ENCODE measurements around the gene CPD. TPM values are rescaled to one million over a fixed set of nuclear protein-coding genes. Genes with fewer than 3 reads are reported as not detected.
A peak's percentile ranks its signal among the peaks of the same experiment; 100 is the strongest.

The CPD gene
- total and polyA plus RNA-seq, 9 of the 15 experiments (the other 6 are each of a cell fraction or from before 2014, with no cell fraction given) = 4.5 to 24.4 (median 20.4) TPM

GRCh38 chr17:30378825-30379302 lies at the start of gene CPD (continued):
- no peak for TF ChIP-seq KDM4B (IDR thresholded peaks at IDR 0.05; ENCODE audit: borderline replicate concordance in 2 of 2, low read depth in 1 of 2)
- no peak for TF ChIP-seq ZNF551 (CRISPR knock-in tag; IDR thresholded peaks at IDR 0.05)
- no peak for TF ChIP-seq CC2D1A (IDR thresholded peaks at IDR 0.05)
- TF ChIP-seq RHOXF2B (CRISPR knock-in tag; conservative IDR thresholded peaks at IDR 0.05) = no peak
- TF ChIP-seq PREB (CRISPR knock-in tag; IDR thresholded peaks at IDR 0.05) = no peak
- no peak for TF ChIP-seq GATAD2B (IDR thresholded peaks at IDR 0.05; ENCODE audit: borderline replicate concordance)
- TF ChIP-seq GABPB2 (CRISPR knock-in tag; conservative IDR thresholded peaks at IDR 0.05) = no peak
- TF ChIP-seq, protein P1, sequence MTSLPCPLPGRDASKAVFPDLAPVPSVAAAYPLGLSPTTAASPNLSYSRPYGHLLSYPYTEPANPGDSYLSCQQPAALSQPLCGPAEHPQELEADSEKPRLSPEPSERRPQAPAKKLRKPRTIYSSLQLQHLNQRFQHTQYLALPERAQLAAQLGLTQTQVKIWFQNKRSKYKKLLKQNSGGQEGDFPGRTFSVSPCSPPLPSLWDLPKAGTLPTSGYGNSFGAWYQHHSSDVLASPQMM (CRISPR knock-in tag; IDR thresholded peaks at IDR 0.05) = no peak
- TF ChIP-seq ETS1 (conservative IDR thresholded peaks at IDR 0.05; ENCODE audit: control insufficient read depth, low read depth, low read length) = 0 out of 2 replicates have a peak, but pooled peaks have one; percentile 21
- TF ChIP-seq ZBTB26 (CRISPR knock-in tag; IDR thresholded peaks at IDR 0.05) = no peak
- TF ChIP-seq ZNF445 (CRISPR knock-in tag; IDR thresholded peaks at IDR 0.05; ENCODE audit: low read depth) = no peak
- TF ChIP-seq KDM2B (CRISPR knock-in tag; IDR thresholded peaks at IDR 0.05) = no peak
- no peak for TF ChIP-seq ZBTB8A (IDR thresholded peaks at IDR 0.05; ENCODE audit: partially characterized antibody)
- TF ChIP-seq KAT7 (CRISPR knock-in tag; IDR thresholded peaks at IDR 0.05; ENCODE audit: borderline replicate concordance) = no peak
- TF ChIP-seq E2F1 (CRISPR knock-in tag; IDR thresholded peaks at IDR 0.05) = no peak
- no peak for TF ChIP-seq ZFP36 (IDR thresholded peaks at IDR 0.05; ENCODE audit: low read depth, low read length, partially characterized antibody)
- TF ChIP-seq ZNF277 (CRISPR knock-in tag; IDR thresholded peaks at IDR 0.05; ENCODE audit: borderline replicate concordance) = no peak
- no peak for TF ChIP-seq ZC3H11A (IDR thresholded peaks at IDR 0.05; ENCODE audit: low read depth, low read length)
